ENCODE measurements around the gene SMPDL3A.
"Not testable (repeated sequence)": the region's sequence is repeated elsewhere in the genome, so short reads cannot be mapped to it uniquely, and the experiment has no call there.

SMPDL3A gene

DNA sequence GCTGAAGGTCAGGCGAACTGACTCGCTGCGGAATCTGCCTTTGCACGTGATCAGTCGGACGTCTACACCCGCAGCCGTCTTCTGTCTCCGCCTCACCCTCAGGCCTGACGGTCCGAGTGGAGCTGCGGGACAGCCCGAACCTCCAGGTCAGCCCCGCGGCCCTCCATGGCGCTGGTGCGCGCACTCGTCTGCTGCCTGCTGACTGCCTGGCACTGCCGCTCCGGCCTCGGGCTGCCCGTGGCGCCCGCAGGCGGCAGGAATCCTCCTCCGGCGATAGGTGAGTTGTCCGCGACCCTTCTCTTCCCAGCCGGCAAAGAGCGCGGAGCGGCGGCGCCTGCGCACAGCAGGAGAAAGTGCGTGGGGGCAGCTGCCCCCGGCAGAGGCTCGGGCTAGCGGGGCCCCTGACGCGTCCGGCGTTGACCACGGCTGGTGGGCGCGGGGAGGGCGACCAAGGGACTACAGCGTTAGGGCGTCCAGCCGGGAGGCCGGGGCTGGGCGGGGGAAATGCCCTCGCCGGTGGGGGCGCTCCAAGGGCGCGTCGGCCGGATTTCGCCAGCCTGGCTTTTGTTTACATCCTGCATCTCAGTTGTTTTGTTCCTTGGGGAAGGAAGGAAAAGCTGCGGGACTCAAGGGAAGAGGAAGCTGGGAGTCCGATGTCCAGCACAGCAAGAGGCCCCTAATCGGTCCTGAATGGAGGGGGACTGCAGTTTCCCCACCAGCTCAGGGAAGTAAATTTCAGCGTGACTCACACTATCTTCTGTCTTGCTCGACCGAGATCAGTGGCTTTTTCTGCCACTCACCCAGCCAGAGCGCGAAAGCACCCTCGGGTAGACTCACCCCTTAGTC lies at the start of gene SMPDL3A:
Gene SMPDL3A, plus strand, starts transcription at position 77 of the 846 bp plus-strand sequence. Its CDS starts 89 bp downstream, at position 166.
- peak in 1 of 2 experiments; percentile 5 for DNase-seq

GRCh38 chr6:122740091-122740490 lies 49.0 kb upstream of the SMPDL3A start:
- no peak for DNase-seq

- DNase-seq, result no peak
Measured at GRCh38 chr6:122740936-122741335, 48.1 kb upstream of the SMPDL3A start.

GRCh38 chr6:122744247-122744646 lies 44.8 kb upstream of the SMPDL3A start:
- DNase-seq, result not testable (repeated sequence)

DNA sequence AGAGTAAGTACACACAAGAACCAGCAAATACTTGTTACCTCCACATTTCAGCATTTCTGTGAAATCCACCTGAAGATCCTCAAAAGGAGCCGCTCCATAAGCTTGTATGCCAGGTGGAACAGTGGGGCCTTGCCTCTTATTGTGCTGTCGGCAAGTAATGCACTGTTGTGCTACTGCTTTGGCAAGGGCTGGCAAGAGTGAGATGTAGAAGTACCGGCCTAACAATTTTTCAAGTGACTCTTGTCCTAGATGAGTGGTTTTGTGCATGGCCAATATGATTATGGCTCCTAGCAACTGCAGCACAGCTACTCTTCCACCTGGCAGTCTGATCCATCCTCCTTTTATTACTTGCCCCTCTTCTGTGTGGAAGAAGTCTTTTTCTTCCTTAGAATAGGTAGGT lies 44.2 kb upstream of the SMPDL3A start:
- not testable (repeated sequence) for DNase-seq

GRCh38 chr6:122746688-122747087 lies 42.4 kb upstream of the SMPDL3A start:
- no peak for DNase-seq

GRCh38 chr6:122747573-122747972 lies 41.5 kb upstream of the SMPDL3A start:
- no peak for DNase-seq

DNA sequence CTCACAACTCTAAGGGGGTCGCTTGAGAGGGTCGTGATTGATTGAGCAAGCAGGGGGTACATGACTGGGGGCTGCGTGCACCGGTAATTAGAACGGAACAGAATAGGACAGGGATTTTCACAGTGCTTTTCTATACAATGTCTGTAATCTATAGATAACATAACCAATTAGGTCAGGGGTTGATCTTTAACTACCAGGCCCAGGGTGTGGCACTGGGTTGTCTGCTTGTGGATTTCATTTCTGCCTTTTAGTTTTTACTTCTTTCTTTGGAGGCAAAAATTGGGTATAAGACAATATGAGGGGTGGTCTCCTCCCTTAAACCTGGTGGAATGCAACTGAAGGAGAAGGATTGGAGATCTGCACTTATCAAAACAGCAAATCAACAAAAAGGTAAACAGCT lies 40.1 kb upstream of the SMPDL3A start:
- not testable (repeated sequence) for DNase-seq

DNA sequence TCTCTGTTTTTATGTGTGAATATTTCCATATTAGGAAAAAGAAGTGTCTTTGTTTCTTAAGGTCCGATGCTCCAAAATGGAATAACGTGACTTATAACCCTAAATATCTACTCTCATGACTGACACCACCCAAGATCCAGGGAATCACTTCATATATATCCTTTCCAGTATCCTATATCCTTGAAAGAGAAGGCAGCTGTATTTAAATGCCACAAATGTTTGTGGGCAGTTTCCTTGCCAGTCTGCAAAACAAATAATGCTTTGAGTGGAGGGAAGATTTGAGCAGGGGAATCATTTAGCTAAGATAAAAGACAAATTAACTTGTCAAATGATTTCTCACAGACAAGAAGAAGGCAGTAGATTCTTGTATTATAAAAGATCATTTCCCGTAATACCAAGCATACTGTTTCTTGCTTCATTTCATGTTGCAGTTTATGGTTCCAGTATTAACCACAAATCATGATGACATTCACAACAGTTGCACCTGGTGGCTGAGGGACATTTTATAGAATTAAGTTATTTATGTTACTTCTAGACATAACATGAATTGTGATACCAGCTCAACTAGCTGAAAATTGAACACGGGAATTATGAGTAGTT lies 39.5 kb upstream of the SMPDL3A start:
- no peak for DNase-seq

DNA sequence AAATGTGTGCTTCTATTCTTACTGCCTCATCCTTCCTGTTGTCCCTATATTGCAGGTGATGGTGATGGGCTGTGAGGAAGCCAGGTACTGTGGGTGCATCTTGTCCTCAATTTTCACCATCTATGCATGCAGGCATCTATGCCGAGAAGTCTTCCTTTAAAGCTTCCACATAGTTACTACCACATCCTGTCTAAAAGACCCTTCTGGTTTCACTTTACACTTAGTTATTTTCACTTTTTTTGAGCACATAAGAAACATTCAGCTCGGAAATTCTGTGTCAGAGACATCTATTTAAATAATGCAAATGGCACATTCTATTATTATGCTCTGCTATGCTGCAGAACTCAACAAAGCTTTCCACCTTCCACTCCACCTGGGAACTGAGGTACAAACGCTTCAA lies 37.7 kb upstream of the SMPDL3A start:
- DNase-seq, result no peak

DNA sequence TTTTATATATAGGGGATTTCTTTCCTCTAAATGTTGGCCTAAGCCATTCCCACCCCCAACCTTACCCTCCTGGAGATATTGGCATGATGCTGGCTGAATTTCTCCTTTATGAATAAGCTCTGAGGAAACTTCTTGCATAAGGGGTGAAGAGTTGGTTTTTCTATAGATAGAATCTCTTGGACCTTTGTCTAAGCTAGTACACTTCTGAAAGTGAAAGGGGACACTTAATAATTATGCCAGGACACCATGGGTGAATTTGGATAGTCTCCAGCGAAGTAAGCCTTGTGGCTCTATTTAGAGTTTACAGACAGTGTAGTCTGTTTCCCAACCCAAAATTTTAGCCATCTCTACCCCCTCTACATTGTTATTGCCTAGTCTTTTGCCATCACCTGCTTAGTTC lies 36.6 kb upstream of the SMPDL3A start:
- no peak for DNase-seq

DNA sequence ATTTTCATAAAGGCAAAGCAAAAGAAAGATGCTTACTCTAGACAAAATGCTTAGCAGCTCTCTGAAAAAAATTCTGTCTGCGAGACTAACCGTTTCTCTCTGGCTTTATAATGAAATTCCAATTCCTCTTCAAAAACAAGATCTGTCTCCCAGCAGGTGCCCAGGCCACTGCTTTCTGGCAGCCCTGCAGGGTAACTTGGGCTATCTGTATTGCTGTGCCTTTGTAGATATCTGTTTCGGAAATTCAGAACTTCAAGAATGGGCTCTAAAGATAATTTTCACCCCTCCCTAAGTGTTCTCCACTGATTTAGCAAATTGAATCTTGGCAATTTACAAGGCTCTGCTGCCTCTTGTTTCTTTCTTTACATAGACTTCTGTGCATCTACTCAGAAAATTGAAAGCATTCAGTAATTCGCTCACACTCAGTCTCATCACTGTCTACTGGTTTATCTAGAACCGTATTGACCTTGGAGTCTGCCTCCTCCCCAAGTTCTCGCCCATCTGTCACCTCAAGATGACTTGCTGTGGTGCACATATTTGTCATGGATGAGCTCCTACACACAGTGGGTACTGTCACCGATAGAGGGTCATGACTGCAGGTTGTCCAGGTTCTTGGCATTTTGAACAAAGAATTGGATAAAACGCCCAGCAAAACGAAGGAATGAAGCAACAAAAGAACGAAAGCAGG lies 35.9 kb upstream of the SMPDL3A start:
- DNase-seq, result no peak

- no peak for DNase-seq
Measured at GRCh38 chr6:122753688-122754056, 35.4 kb upstream of the SMPDL3A start.

GRCh38 chr6:122754191-122754731 lies 34.8 kb upstream of the SMPDL3A start:
- DNase-seq, result no peak

DNA sequence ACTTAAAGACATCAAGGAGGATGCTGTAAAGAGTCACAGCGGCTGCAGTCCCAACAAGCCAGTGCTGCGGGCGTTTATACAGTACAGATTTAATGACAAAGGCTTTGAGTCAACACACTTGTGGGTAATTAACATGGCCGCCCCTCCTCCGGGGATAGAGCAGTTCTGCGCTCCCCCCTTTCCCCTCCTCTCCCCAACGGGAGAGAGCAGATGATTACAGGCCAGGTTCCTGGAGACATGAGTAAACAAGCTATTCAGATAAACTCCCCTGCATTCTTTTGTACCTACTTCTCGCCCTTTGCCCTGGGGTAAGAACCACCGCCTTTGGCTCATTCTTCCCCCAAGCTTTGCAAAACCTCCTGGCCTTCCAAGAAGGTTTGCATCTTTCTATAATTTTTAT lies 33.2 kb upstream of the SMPDL3A start:
- DNase-seq, result no peak

DNA sequence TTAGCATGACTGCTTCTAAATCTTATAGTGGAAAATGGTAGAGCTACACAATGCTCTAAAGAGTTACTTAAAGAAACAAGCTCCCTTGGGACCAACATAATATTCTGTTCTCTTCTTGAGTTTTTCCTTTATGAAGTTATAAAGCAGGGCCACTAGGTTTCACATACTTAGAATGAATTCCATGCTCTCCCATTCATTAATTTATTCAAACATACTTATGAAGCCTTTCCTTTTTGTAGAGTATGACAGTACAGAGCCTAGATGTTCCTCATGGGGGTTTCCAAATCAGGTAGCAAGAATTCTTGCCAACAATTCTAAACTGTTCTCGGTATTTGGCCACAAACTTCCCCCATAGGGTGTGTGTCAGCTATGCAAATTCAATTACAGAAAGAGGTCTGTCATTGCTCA lies 30.1 kb upstream of the SMPDL3A start:
- DNase-seq, result no peak

- DNase-seq, result no peak
Measured at GRCh38 chr6:122760330-122760729, 28.7 kb upstream of the SMPDL3A start.

DNA sequence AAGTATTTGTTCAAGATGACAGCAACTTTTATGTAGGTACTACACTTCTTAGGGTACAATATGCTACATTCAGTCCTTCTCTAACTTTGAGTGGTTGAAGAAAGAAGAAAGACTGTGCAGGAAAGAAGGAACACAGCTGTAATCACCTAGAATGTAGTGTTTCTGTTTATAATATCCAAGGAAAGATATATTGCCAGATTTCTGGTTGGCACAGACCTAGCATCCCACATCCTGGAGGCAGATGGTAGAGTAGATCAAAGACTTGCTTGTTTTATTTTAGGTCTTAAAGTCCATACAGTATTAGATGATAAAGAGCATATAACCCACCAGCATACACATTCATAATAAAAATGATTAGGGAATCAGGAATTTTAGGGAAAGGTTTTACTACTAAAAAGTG lies 22.8 kb upstream of the SMPDL3A start:
- no peak for DNase-seq

DNA sequence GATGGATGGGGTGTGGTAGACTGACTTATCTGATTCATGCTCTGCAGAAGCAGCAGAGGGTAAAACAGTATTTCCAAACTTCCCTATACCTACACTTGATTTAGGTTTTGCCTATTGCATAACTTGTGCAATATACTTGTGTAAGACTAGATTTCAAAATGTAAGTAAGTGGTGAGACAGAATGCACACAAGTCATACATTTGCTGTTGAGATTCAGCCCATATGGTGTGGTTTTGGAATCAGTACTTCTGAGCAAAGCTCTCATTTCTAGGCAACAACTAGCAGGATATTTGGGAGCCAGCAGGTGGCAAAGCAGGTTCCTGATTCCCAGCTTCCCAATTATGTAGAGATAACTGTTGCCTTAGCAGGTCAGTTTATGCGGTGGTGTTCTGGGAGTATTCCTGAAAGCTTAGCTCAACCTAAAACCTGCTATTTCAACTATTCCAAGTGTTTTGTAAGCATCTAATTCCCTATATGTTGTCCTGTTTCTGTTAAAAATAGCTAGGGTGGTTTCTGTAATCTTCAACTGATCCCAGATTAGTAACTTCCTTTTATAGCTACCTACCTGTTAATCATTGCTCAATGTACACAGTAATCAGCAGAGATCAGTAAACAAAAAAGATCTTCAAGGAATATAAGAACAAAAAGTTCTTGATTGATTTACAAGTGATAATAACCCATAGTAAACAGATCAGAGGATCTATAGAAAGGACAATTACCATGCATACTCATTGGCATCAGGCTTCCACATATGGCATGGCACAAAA lies 18.0 kb upstream of the SMPDL3A start:
- no peak for DNase-seq

DNA sequence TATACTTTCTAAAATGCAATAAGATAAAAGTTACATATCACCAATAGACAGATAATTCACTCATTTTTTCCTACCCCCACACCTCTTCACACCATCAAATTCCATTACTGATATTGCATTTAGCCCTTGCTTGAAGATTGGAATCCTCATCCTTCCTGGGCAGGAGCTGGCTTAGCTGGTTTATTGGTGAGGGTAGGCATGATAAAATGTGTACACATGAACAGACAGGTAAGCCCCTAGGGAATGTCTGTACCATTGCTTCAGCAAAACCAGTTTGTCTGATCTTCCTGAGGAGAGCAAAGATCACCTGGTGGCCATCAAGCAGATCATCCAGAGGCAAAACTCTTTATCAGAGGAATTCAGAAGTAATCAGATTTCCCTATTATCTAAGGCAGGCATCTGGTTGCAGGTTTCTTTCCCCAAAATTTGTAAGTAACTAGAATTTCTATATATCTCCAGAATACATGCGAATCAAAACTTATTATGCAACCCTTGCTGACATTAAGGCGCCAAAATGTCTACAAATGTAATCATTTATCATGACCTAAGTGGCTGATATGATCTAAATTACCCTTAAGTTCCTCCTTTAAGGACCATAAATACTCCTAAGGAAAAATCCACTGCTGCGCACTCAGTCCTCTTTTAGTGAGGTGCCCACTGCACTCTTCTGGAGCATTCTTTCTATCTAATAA lies 16.2 kb upstream of the SMPDL3A start:
- no peak for DNase-seq

DNA sequence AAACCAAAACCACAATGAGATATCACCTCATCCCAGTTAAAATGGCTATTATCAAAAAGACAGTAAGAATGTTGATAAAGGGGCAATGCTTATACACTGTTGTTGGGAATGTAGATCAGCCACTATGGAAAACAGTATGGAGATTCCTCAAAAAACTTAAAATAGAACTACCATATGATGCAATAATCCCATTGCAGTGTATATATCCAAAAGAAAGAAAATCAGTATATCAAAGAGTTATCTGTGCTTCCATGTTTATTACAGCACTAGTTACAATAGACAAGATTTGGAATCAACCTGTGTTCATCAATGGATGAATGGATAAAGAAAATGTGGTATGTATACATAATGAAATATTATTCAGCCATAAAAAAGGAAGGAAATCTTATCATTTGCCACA lies 13.1 kb upstream of the SMPDL3A start:
- DNase-seq, result no peak

DNA sequence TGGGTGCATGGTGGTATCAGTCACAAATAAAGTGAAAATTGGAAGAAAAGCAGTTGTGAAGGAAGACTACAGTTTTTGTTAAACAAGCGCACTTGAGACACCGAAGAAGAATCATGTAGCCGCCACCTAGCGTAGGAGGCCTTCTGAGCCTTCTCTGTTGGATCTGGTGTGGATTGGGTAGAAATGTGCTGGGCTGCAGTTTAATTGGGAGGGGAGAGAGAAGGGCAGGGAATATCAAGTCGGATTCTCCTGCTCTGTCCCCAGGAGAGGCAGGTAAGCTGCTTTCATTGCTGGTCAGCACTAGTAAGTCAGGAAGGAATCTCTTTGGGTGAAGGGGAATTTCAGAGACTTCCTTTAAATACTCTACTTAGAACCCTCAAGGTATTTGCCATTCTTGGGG lies 10.8 kb upstream of the SMPDL3A start:
- no peak for DNase-seq

Measured in stimulated activated CD4-positive, alpha-beta T cell treated with anti-CD3 and anti-CD28 coated beads, Interleukin-4, amount 100 ng/mL, for 4 hours (primary cell).